HG02610 (cell line): ENCODE measurements around the gene UXT.
"Not testable (repeated sequence)": the region's sequence is repeated elsewhere in the genome, so short reads cannot be mapped to it uniquely, and the experiment has no call there.

Experiments used
- ATAC-seq: cut with Tn5 transposase; IDR thresholded peaks from one replicate; pipeline ENCODE4 v1.9.1; 2021; ENCODE audit warnings: mild to moderate bottlenecking, moderate library complexity; ENCODE audit not compliant: unreplicated experiment

Gene UXT

DNA sequence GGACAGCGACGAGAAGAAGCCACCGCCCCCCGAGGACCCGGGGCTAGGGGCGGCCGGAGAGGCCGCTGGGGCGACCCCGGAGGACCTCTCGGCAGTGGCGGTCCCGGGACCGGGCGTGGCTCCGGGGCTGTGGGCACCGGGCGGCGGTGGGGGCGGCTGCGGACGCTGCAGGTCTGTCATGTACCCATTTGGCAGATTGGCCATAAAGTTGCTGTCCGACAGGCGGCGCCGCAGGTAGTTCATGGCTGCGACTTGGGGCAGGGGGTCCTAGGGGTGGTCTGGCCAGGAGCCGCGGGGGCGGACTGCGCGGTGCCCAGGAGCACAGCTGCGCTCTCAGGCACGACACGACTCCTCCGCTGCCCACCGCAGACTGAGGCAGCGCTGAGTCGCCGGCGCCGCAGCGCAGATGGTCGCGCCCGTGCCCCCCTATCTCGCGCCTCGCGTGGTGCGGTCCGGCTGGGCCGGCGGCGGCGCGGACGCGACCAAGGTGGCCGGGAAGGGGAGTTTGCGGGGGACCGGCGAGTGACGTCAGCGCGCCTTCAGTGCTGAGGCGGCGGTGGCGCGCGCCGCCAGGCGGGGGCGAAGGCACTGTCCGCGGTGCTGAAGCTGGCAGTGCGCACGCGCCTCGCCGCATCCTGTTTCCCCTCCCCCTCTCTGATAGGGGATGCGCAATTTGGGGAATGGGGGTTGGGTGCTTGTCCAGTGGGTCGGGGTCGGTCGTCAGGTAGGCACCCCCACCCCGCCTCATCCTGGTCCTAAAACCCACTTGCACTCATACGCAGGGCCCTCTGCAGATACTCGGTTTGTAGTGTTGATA is 39.3 kb downstream of the UXT start, which contains the start of gene SYN1:
Gene SYN1, minus strand, starts transcription at position 372 of the 817 bp plus-strand sequence. Its CDS starts 129 bp downstream, at position 243.
- peak; percentile 59 for ATAC-seq

- ATAC-seq: no peak
Observed at GRCh38 chrX:47618923-47619485, 40.0 kb downstream of the UXT start.

- no peak for ATAC-seq
Observed at GRCh38 chrX:47614618-47615017, 44.4 kb downstream of the UXT start.

DNA sequence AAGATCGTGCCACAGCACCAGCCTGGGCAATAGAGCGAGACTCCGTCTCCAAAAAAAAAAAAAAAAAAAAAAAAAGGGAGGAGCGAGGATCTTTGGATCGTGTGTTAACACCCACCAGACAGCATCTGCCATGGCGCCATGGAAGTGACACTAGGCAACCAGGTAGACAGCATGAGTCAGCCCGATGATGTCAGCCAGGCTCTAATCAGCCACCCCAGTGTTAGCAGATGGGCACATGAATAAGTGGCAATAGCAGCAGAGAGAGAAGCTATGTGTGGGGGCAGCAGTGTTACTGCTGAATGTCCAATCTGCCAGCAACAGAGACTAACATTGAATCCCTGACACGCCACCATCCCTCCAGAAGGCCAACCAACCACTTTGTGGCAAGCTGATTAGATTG is 45.9 kb downstream of the UXT start:
- ATAC-seq: no peak

DNA sequence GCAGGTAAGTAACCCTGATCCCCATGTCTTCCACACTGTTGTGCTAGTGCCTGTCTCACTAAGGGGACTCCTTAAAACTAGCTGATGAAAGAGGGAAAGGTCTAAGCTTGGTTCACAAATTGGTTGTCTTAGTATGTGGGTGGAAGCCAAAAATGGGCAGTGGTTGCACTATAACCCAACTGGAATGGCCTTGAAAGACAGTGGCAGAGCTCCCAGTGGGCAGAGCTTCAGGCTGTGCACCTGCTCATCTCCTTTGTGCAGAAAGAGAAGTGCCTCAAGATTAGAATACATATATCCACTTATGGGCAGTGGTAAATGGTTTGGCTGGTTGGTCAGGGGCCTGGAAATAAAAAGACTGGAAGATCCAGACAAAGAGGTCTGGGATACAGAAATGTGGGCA is 46.6 kb downstream of the UXT start:
- no peak for ATAC-seq

- ATAC-seq: no peak
Observed at GRCh38 chrX:47611926-47612325, 47.1 kb downstream of the UXT start.

DNA sequence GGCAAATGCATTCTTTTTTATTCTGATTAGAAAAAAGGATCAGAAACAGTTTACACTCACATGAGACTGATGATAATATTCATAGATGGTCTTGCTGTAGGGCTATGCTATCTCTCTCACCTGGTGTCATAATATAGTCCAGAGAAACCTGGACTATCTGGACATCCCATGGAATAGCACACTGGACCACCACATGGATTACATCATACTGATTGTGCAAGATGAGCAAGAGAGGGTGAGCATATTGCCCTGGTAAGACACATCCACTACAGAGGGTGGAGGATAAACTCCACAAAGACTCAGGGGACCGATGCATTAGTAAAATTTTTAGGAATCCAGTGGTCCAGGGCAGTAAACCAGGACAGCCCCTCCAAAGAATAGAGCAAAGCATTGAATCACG is 47.5 kb downstream of the UXT start:
- no peak for ATAC-seq

DNA sequence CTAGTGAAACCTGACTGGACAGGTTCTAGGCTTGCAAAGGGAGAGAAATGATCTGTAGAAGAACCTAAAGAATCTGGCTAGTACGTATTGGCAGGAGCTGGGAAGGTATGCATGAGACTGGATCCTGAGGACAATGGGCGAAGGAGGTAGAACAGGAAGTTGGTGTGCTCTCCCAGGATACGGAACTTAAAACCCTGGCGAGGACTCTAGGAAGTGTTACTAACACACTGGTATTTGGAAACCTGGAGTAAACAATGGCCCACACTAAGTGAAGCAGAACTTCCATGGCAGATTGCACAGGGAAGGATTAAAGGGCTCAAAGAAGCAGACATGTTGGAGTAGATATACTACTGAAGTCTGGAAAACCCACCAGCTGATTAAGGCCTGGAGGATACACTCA is 48.5 kb downstream of the UXT start:
- ATAC-seq: no peak

DNA sequence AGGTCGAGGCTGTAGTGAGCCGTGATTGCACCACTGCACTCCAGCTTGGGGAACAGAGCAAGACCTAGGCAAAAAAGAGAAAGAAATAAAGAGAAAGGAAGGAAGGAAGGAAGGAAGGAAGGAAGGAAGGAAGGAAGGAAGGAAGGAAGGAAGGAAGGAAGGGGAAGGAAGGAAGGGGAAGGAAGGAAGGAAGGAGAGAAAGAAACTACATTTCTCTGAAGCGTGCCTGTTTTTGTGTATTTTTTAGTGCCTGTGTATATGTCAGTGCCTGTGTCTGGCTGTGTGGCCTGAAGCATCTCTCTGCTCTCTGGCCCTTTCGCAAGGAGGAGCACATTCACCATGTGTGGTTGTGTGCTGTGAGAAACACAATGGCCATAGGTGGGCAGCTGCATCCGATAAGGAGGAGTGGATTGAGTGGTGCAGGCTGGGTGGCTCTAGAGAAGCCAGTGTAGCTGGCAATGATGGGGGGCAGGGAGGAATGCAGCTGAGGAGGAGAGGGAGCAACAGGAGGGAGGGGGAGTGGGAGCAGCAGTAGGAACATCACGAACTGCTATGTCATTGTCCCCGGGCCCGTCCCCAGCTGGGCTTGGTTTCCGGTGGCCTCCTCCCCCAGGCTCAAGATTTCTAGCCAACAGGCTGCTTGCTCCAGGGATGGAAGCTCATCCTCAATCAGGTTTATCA is 50.7 kb downstream of the UXT start:
- no peak for ATAC-seq

GRCh38 chrX:47607091-47607490 is 51.9 kb downstream of the UXT start:
- ATAC-seq: no peak

DNA sequence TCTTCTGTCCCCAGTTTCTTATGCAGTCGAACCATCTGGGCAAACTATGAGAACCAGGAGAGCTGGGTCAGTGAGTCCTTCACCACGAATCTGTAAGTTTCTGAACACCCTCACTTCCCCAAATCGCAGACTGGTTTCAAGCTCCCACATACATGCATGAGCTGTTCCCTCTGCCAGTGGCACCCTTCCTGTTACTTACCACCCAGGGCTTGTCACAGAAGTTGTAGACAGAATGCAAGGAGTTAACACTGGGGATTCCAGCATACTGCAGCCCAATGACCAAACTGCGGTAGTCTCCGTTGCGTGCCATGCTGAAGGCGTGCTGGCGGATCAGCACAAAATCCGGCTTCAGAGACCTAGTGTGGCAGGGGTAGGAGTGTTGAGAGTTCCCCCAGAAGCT is 54.0 kb downstream of the UXT start:
- no peak for ATAC-seq

DNA sequence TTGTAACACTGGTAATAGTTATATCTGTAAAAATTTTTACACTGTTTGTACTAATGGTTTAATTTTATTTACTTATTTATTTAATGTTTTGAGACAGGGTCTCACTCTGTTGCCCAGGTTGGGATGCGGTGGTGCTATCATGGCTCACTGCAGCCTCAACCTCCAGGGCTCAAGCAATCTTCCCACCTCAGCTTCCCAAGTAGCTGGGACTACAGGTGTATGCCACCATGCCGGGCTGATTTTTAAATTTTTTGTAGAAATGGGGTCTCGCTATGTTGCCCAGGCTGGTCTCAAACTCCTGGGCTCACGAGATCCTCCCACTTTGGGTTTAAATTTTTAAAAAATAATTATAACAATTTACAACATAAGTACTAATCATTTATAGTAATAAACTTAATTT is 55.9 kb downstream of the UXT start:
- ATAC-seq: not testable (repeated sequence)
